MCF 10A (cell line): ENCODE results near the gene SPECC1L. TPM values are rescaled to one million over a fixed set of nuclear protein-coding genes. Genes with fewer than 3 reads are reported as not detected.

ENCODE experiments used
- BruUV-seq: library from RNA; stranded (reverse); fragments of 400-500 nt; replicated peaks from 2 replicates; lab custom pipeline; 2021; lab: Mats Ljungman, UMichigan
- CTCF ChIA-PET: fragments of 300-600 bp; sonication (Branson Sonifier 250); formaldehyde crosslinking; extraction: SDS; loops from one replicate; lab custom pipeline; 2021; ENCODE audit warnings: antibody characterized with exemption, inconsistent platforms; lab: Yijun Ruan, JAX
- POLR2A ChIA-PET: fragments of 300-600, 350-650 bp; sonication (Branson Sonifier 250); formaldehyde crosslinking; extraction: SDS; loops from one replicate; lab custom pipeline; 2020; ENCODE audit warnings: antibody characterized with exemption, inconsistent platforms; lab: Yijun Ruan, JAX
- DNase-seq: peaks from one replicate; pipeline ENCODE4 v3.0.0-alpha.2; 2018; ENCODE audit not compliant: unreplicated experiment
- H3K27ac Mint-ChIP-seq: one replicate; pipeline ENCODE4 v1.8.0; 2022; ENCODE audit warnings: mild to moderate bottlenecking, low read depth, mixed read lengths; ENCODE audit not compliant: unreplicated experiment
- H3K27me3 Mint-ChIP-seq: one replicate; pipeline ENCODE4 v1.8.0; 2022; ENCODE audit warnings: mixed read lengths; ENCODE audit not compliant: insufficient read depth, unreplicated experiment
- H3K36me3 Mint-ChIP-seq: one replicate; pipeline ENCODE4 v1.8.0; 2022; ENCODE audit warnings: mild to moderate bottlenecking, moderate library complexity, mixed read lengths; ENCODE audit not compliant: insufficient read depth, unreplicated experiment
- H3K4me1 Mint-ChIP-seq: one replicate; pipeline ENCODE4 v1.8.0; 2022; ENCODE audit warnings: mixed read lengths; ENCODE audit not compliant: insufficient read depth, unreplicated experiment
- H3K4me3 Mint-ChIP-seq: one replicate; pipeline ENCODE4 v1.8.0; 2022; ENCODE audit warnings: mild to moderate bottlenecking, moderate library complexity, mixed read lengths; ENCODE audit not compliant: unreplicated experiment
- H3K9me3 Mint-ChIP-seq: one replicate; pipeline ENCODE4 v1.8.0; 2022; ENCODE audit warnings: mixed read lengths; ENCODE audit not compliant: unreplicated experiment
- intact Hi-C: fragments of 100-400 bp; cut with micrococcal nuclease; formaldehyde crosslinking; loops from 2 replicates; pipeline ENCODE4 v1.14.1; 2022
- total RNA-seq: library from RNA; stranded (reverse); gene quantifications from 2 replicates; pipeline ENCODE4 v1.2.3, GENCODE V29; 2022
- TF ChIP-seq, protein P1 (sequence below): fragments of 200-600 bp; IDR thresholded peaks from one replicate; pipeline ENCODE4 v1.8.0; 2022; ENCODE audit warnings: antibody characterized with exemption, mild to moderate bottlenecking; ENCODE audit not compliant: unreplicated experiment

SPECC1L gene
- total RNA-seq, 1 experiment from 2014 or later = 60.4 TPM

DNA sequence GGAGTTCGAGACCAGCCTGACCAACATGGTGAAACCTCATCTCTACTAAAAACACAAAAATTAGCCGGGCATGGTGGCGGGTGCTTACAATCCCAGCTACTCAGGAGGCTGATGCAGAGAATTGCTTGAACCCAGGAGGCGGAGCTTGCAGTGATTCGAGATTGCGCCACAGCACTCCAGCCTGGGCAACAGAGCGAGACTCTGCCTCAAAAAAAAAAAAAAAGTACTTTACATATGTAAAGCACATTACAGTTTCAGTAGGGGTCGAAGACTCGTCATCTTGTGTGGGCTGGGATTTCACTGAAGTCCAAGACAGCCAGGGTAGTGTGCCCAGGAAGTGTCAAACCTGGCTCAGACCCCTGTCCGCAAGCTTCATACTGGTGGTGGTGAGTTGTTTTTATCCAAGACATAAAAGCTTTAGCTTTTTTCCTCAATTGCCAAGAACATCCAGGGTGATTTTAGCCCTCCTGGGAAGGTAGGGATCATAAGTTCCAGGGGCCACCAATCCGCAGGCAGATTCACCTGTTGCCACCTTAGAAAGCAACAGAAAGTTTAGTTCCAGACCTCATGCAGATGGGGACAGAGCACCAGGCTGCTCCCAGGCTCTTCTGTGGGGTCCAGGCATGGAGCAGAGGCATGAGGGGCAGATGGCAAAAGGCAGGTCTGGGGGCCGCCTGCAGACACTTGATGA lies 135.1 kb downstream of the SPECC1L start:
- H3K4me3 Mint-ChIP-seq = no peak overlapping the region
- BruUV-seq = no TSS peak
- TF ChIP-seq, protein P1, sequence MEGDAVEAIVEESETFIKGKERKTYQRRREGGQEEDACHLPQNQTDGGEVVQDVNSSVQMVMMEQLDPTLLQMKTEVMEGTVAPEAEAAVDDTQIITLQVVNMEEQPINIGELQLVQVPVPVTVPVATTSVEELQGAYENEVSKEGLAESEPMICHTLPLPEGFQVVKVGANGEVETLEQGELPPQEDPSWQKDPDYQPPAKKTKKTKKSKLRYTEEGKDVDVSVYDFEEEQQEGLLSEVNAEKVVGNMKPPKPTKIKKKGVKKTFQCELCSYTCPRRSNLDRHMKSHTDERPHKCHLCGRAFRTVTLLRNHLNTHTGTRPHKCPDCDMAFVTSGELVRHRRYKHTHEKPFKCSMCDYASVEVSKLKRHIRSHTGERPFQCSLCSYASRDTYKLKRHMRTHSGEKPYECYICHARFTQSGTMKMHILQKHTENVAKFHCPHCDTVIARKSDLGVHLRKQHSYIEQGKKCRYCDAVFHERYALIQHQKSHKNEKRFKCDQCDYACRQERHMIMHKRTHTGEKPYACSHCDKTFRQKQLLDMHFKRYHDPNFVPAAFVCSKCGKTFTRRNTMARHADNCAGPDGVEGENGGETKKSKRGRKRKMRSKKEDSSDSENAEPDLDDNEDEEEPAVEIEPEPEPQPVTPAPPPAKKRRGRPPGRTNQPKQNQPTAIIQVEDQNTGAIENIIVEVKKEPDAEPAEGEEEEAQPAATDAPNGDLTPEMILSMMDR = no peak
- CTCF ChIA-PET = interaction anchor here (0.6 to 1.6 kb wide), 2 partner anchors 116 kb away, joined by 3 to 7 read pairs; no protein-coding TSS in a partner anchor
- H3K9me3 Mint-ChIP-seq = no peaks in the 10 kb centered on the region
- POLR2A ChIA-PET = no interaction called here
- H3K36me3 Mint-ChIP-seq = peaks cover 18% of the 10 kb centered on the region
- DNase-seq = no peak
- no peaks in the 10 kb centered on the region for H3K27me3 Mint-ChIP-seq
- peaks cover 16% of the 10 kb centered on the region for H3K4me1 Mint-ChIP-seq
- intact Hi-C loops = no loop called here
- H3K27ac Mint-ChIP-seq = no peak overlapping the region

DNA sequence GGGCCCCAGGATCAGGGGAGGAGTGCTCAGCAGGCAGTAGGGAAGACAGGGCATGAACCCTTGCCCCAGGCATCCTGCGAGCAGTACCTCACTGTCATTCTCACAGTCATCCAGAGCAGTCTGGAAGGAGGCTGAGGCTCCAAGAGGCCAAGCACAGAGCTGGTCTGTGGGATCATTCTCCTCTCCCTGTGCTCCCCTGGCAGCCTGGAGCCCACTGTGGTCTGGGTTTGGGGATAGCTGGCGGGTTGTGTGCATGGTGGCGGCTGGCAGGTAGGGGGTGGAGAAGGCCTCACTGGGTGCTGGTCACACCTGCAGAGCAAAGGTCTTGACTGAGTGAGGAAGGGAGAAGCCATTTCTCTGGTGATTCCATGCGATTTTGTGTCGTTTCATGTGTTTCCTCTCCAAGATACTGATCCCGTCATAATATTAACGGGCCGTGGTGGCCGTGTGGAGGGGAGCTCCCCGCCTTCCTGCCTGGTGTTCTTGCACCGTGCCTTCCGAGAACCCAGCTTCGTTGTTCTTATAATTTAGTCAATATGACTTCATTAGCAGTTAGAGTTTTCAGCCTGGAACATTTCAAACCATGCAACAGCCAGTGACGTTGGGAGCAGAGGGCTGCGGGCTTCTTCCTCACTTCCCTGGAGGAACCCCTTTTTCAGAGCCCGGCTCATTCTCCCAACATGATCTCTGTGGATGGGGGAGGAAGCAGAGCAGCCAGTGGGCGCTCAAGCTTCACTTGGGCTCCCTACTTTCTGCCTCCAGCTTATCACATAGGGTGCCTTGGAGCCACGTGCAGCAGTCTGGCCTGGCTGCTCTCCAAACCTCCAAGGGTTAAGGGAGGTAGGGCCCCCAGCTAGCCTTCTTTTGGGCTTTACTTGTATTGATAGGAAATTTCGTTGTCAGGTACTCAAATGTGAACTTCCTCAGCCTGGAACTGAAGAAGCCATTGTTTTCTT lies 136.0 kb downstream of the SPECC1L start:
- Mint-ChIP-seq H3K9me3 (no peaks in the 10 kb centered on the region), H3K27ac (no peak overlapping the region), H3K4me3 (no peak overlapping the region), H3K27me3 (no peaks in the 10 kb centered on the region), H3K4me1 (peaks cover 10% of the 10 kb centered on the region), H3K36me3 (peaks cover 18% of the 10 kb centered on the region)
- intact Hi-C loops = no loop called here
- ChIA-PET POLR2A (no interaction called here), CTCF (interaction anchor here (0.5 to 1.6 kb wide), 4 partner anchors 13 to 214 kb away, joined by 3 to 7 read pairs (median 4); no protein-coding TSS in a partner anchor)
- no TSS peak for BruUV-seq
- DNase-seq = no peak
- TF ChIP-seq, protein P1 = no peak

DNA sequence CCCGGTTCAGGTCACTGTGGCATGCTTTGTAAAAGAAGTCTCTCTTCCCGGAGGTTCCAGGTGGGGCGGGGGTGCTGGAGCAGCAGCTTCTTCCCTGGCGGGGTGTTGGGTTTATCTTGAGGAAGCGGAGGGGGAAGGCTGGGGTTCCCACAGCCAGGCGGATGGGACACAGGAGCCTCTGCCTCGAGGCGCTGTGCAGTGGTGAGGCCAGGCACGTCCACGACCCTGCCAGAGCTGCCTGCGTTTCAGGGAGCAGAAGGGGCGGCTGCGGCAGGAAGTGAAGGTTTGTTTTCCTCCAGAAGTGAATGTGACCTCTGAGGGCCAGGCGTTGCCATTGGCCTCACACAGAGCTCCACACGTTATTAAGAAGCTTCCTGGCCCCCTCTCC lies 136.6 kb downstream of the SPECC1L start:
- H3K4me3 Mint-ChIP-seq = no peak overlapping the region
- no peak for DNase-seq
- TF ChIP-seq, protein P1 = no peak
- no peaks in the 10 kb centered on the region for H3K9me3 Mint-ChIP-seq
- ChIA-PET CTCF (interaction anchor here (0.5 to 1.6 kb wide), 4 partner anchors 14 to 214 kb away, joined by 3 to 7 read pairs (median 4); no protein-coding TSS in a partner anchor), POLR2A (no interaction called here)
- H3K27ac Mint-ChIP-seq = no peak overlapping the region
- peaks cover 6% of the 10 kb centered on the region for H3K4me1 Mint-ChIP-seq
- BruUV-seq = no TSS peak
- no peaks in the 10 kb centered on the region for H3K27me3 Mint-ChIP-seq
- intact Hi-C loops = no loop called here
- peaks cover 18% of the 10 kb centered on the region for H3K36me3 Mint-ChIP-seq

DNA sequence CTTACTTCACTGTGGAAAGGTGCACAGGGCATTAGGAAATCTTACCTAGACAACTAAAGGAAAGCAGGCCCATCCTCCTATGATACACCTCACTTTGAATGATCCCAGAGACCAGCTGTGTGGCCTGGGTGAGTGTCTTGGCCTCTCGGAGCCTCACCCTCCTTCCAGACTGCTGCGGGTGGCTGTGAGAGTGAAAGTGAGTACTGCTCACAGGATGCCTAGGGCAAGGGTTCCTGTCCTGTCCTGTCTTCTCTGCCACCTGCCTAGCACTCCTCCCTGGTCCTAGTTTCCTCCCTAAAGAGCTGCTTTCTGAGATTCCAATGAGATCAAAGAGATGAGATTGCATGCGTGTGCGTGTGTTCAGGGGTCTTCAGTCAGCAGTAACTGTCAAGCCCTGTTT lies 137.3 kb downstream of the SPECC1L start:
- Mint-ChIP-seq H3K4me3 (no peak overlapping the region), H3K27ac (no peak overlapping the region), H3K36me3 (peaks cover 18% of the 10 kb centered on the region), H3K4me1 (no peaks in the 10 kb centered on the region), H3K9me3 (no peaks in the 10 kb centered on the region), H3K27me3 (no peaks in the 10 kb centered on the region)
- BruUV-seq = no TSS peak
- intact Hi-C loops = no loop called here
- CTCF ChIA-PET = no interaction called here
- POLR2A ChIA-PET = interaction anchor here (2.1 kb wide), 1 partner anchor 10 kb away, joined by 4 read pairs; no protein-coding TSS in a partner anchor
- TF ChIP-seq, protein P1 = no peak
- no peak for DNase-seq
